Measurements from ENCODE around the gene WNT7A. TPM values are rescaled to one million over a fixed set of nuclear protein-coding genes. Genes with fewer than 3 reads are reported as not detected.

The WNT7A gene
- polyA plus RNA-seq, 2 donors, result 0.09 to 0.37 TPM

Other genes starting within 250 kb of the WNT7A start
- 10 to 100 TPM in 1 of 2 donors, 1 to 10 TPM in 1; 6.5 to 14.9 TPM for gene CHCHD4, start 244.8 kb upstream of the WNT7A start, polyA plus RNA-seq
- gene TMEM43, start 245.0 kb upstream of the WNT7A start, polyA plus RNA-seq, result 10 to 100 TPM; 41.4 to 45.6 TPM